Keratinocyte (primary cell): Measurements from ENCODE around the gene GNG3.

Experiments used
- EZH2 ChIP-seq: IDR thresholded peaks from one replicate; pipeline ENCODE4 v1.6.1; 2012; ENCODE audit warnings: inconsistent platforms, mild to moderate bottlenecking, low read length, moderate library complexity
- TF ChIP-seq, protein P1 (sequence below), 3 experiments: IDR thresholded peaks in 1 of 3; conservative IDR thresholded peaks in 1 of 3; optimal IDR thresholded peaks in 1 of 3; 2 replicates in 2 of 3; 3 replicates in 1 of 3; pipeline versions ENCODE3 to v1.5.1; 2011; ENCODE audit warnings: low read length in 3 of 3, mild to moderate bottlenecking in 3 of 3, moderate library complexity in 2 of 3, control low read depth in 1 of 3, inconsistent platforms in 1 of 3; ENCODE audit not compliant: insufficient read depth in 2 of 3; ENCODE audit errors: extremely low read depth in 1 of 3

DNA sequence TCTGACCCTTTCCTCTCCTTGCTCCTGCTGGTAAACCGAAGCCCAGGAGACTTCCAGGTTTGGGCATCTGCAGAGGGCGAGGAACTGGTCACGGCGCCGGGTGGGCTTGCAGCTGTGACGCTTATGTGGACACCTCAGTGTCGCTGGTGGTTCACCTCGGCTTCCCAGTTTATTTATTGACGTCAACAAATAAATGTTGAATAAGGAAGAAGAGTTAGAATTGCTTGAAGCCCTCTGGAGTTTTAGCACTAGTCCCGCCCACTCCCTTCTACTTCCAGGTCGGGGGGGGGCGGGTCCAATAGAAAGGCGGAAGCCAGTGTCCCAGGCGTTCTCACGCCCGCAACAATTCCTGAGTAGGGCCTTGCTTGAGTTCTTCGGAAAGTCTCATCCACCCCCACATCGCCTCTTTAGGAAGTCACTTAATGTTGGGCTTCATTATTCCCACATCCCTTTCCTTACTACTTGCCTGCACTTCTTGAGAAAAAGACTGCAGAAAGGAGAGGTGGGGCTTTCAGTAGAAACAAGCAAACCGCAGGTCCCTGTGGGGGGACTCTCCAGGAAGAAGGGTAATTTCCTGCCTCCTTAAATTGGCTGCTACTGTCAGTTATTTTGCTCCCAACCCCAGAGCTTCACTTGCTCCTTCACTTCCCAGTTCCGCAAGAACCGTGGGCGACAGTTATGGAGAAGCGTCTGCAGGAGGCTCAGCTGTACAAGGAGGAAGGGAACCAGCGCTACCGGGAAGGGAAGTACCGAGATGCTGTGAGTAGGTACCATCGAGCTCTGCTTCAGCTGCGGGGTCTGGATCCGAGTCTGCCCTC is 20.9 kb downstream of the GNG3 start, which contains the start of gene TTC9C:
- TF ChIP-seq, protein P1, sequence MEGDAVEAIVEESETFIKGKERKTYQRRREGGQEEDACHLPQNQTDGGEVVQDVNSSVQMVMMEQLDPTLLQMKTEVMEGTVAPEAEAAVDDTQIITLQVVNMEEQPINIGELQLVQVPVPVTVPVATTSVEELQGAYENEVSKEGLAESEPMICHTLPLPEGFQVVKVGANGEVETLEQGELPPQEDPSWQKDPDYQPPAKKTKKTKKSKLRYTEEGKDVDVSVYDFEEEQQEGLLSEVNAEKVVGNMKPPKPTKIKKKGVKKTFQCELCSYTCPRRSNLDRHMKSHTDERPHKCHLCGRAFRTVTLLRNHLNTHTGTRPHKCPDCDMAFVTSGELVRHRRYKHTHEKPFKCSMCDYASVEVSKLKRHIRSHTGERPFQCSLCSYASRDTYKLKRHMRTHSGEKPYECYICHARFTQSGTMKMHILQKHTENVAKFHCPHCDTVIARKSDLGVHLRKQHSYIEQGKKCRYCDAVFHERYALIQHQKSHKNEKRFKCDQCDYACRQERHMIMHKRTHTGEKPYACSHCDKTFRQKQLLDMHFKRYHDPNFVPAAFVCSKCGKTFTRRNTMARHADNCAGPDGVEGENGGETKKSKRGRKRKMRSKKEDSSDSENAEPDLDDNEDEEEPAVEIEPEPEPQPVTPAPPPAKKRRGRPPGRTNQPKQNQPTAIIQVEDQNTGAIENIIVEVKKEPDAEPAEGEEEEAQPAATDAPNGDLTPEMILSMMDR (optimal IDR thresholded peaks at IDR 0.05 in 1 of 3, IDR thresholded peaks at IDR 0.05 in 1 of 3, conservative IDR thresholded peaks at IDR 0.05 in 1 of 3; ENCODE audit: extremely low read depth in 1 of 3, insufficient read depth in 2 of 3, low read length in 3 of 3) = no peak
- no peak for TF ChIP-seq EZH2
